NCI-H1092 (cell line): Measurements from ENCODE around the gene PTPN7.
"Not testable (repeated sequence)": the region's sequence is repeated elsewhere in the genome, so short reads cannot be mapped to it uniquely, and the experiment has no call there.

Experiments
- DNase-seq: peaks from one replicate; lab custom pipeline; 2025; lab: John Stamatoyannopoulos, UW

The PTPN7 gene

GRCh38 chr1:202151045-202151444 is 9.4 kb downstream of the PTPN7 start:
- DNase-seq: no peak

DNA sequence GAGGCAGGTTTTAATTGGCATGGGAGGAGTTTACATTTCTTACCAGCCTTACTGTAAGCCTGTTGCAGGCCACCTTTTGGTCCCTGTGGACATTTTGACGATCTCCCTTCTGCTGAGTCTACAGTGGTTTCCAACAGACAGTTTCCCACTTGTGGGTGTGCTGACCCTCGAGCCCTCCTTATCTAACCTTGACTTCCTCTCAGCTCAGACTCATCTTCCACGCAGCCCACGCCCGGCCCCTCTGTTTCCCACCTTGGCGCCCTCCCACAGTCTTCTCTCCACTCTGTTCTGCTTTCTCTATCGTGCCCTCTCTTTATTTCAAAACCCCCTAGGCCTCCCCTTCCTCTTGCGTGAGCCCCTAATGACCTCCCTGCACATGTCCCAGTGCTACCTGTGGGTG is 9.8 kb downstream of the PTPN7 start:
- DNase-seq: no peak

- DNase-seq: no peak
Observed at GRCh38 chr1:202150187-202150586, 10.2 kb downstream of the PTPN7 start.

DNA sequence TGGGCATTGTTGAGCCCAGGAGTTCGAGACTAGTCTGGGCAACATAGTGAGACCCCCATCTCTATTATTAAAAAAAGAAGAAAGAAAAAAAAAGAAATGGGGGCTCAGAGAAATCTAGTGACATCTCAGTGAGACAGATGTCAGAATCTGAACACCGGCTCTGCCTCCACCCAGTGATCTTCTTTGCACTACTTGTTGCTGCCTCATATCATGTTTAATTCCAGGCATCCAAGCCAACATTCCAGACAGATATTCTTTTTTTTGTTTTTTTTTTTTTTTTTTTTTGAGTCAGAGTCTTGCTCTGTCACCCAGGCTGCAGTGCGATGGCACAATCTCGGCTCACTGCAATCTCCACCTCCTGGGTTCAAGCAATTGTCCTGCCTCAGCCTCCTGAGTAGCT is 10.8 kb downstream of the PTPN7 start:
- no peak for DNase-seq

GRCh38 chr1:202148391-202148790 is 12.0 kb downstream of the PTPN7 start:
- no peak for DNase-seq

DNA sequence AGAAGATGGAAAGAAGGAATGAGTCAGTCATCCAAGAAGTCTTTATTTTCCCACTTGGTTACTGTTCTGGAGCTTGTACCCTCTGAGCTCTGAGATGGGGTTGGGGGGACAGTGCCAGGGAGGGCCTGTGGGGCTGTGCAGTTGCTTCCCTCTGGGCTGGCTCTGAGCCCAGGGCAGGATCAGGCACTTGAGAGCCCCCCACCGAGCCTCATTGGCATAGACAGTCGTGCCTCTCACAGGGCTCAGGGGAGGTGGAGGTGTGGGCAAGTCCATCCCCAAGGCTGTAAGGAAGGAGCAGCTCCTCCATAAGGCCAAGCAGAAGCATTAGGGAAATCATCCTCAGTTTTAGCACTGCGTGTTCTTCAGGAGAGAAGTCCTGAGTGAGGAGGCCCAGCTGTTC is 13.4 kb downstream of the PTPN7 start:
- no peak for DNase-seq

DNA sequence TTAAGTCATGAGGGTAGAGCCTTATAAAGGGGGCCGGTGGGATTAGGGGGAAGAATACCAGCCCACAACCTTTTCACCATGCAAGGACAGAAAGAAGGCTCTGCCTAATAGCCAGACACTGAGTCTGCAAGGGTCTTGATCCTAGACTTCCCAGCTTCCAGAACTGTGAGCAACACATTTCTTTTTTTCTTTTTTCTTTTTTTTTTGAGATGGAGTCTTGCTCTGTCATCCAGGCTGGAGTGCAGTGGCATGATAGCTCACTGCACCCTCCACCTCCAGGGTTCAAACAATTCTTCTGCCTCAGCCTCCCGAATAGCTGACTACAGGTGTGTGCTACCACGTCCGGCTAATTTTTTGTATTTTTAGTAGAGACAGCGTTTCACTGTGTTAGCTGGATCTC is 14.1 kb downstream of the PTPN7 start:
- DNase-seq: no peak

GRCh38 chr1:202145744-202146140 is 14.7 kb downstream of the PTPN7 start:
- DNase-seq: not testable (repeated sequence)

- no peak for DNase-seq
Observed at GRCh38 chr1:202145068-202145743, 15.2 kb downstream of the PTPN7 start.

GRCh38 chr1:202144402-202145067 is 15.9 kb downstream of the PTPN7 start, which contains the start of gene ARL8A:
ARL8A (minus strand) TSS chr1:202144737; CDS start chr1:202144572, 165 bp downstream.
- DNase-seq: peak; percentile 35

GRCh38 chr1:202143768-202144401 is 16.5 kb downstream of the PTPN7 start:
- no peak for DNase-seq

GRCh38 chr1:202143011-202143767 is 17.2 kb downstream of the PTPN7 start:
- no peak for DNase-seq

DNA sequence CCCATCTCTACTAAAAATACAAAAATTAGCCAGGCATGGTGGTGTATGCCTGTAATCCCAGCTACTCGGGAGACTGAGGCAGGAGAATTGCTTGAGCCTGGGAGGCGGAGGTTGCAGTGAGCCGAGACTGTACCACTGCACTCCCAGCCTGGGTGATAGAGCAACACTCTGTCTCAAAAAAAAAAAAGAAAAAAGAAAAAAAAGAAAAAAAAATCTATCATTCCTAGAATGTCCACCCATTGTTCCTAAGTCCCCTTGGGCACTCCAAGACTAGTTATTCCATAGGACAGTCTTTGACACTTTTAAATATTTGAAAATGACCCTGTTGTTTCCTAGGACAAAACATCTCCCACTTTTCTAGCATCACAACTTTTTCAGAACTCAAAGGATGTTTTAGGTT is 18.9 kb downstream of the PTPN7 start:
- not testable (repeated sequence) for DNase-seq

- no peak for DNase-seq
Observed at GRCh38 chr1:202140833-202141232, 19.6 kb downstream of the PTPN7 start.

GRCh38 chr1:202135221-202135721 is 25.1 kb downstream of the PTPN7 start:
- peak; percentile 69 for DNase-seq

GRCh38 chr1:202134645-202135172 is 25.7 kb downstream of the PTPN7 start:
- DNase-seq: no peak

GRCh38 chr1:202133989-202134388 is 26.4 kb downstream of the PTPN7 start:
- no peak for DNase-seq

DNA sequence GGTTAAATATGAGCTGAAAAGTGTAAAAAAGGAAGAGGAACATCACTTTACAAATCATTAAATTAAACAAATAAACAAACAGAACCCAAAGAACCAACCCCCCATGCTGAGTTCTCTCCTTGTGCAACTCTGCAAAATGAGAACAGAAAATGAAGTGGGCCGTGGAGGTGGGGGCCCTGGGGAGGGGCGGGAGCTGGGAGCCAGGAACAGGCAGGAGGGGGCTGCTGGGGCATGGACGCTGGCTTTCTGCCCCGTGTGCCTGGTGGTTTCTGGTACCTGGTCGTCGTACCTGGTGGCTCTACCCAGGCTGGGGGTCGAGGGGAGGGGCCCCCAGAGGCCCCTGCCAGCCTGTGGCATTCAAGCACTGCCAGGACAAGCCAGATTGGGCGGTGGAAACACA is 26.9 kb downstream of the PTPN7 start:
- DNase-seq: no peak

GRCh38 chr1:202133001-202133400 is 27.4 kb downstream of the PTPN7 start:
- DNase-seq: no peak

GRCh38 chr1:202131956-202132821 is 28.2 kb downstream of the PTPN7 start:
- DNase-seq: no peak
